Astrocyte (in vitro differentiated cells and primary cell): ENCODE results near the gene PYY. TPM values are rescaled to one million over a fixed set of nuclear protein-coding genes. Genes with fewer than 3 reads are reported as not detected.
A peak's percentile ranks its signal among the peaks of the same experiment; 100 is the strongest.

Experiments
- DNase-seq: peaks from one replicate; pipeline ENCODE4 v3.0.0-alpha.2; 2010; ENCODE audit warnings: low read depth
- FAIRE-seq: peaks from 2 replicates; lab custom pipeline; 2011; peaks lifted over from hg19 to GRCh38; lab: Jason Lieb, UNC
- H2AFZ ChIP-seq: 2 replicates; pipeline ENCODE4 v1.6.0; 2012; ENCODE audit warnings: low read depth, low read length, inconsistent platforms
- H3K27ac ChIP-seq: 2 replicates; pipeline ENCODE4 v1.5.1; 2011; ENCODE audit warnings: low read depth, low read length, inconsistent platforms
- H3K27me3 ChIP-seq: 2 replicates; pipeline ENCODE4 v1.6.0; 2011; ENCODE audit warnings: low read length, inconsistent platforms; ENCODE audit not compliant: insufficient read depth
- H3K36me3 ChIP-seq: 2 replicates; pipeline ENCODE4 v1.5.1; 2011; ENCODE audit warnings: low read length, inconsistent platforms; ENCODE audit not compliant: insufficient read depth
- H3K4me1 ChIP-seq: 2 replicates; pipeline ENCODE4 v1.5.1; 2011; ENCODE audit warnings: low read length, inconsistent platforms; ENCODE audit not compliant: insufficient read depth
- H3K4me2 ChIP-seq: 2 replicates; pipeline ENCODE4 v1.6.0; 2012; ENCODE audit warnings: low read length, inconsistent platforms
- H3K4me3 ChIP-seq: 2 replicates; pipeline ENCODE4 v1.5.1; 2011; ENCODE audit warnings: low read depth, mild to moderate bottlenecking, low read length, inconsistent platforms; ENCODE audit not compliant: insufficient read depth
- H3K79me2 ChIP-seq: 2 replicates; pipeline ENCODE4 v1.6.0; 2012; ENCODE audit warnings: mild to moderate bottlenecking, low read length, inconsistent platforms; ENCODE audit not compliant: insufficient read depth
- H3K9ac ChIP-seq: 2 replicates; pipeline ENCODE4 v1.6.0; 2012; ENCODE audit warnings: mild to moderate bottlenecking, low read length, inconsistent platforms
- H3K9me3 ChIP-seq: 2 replicates; pipeline ENCODE4 v1.5.1; 2012; ENCODE audit warnings: low read depth, mild to moderate bottlenecking, low read length, inconsistent platforms; ENCODE audit not compliant: insufficient read depth
- H4K20me1 ChIP-seq: 2 replicates; pipeline ENCODE4 v1.6.0; 2012; ENCODE audit warnings: low read length, inconsistent platforms; ENCODE audit not compliant: insufficient read depth
- H3K27ac Mint-ChIP-seq: one replicate; pipeline ENCODE4 v1.8.0; 2021; ENCODE audit warnings: mild to moderate bottlenecking, mixed read lengths; ENCODE audit not compliant: unreplicated experiment
- H3K27me3 Mint-ChIP-seq: one replicate; pipeline ENCODE4 v1.8.0; 2021; ENCODE audit warnings: low read depth, mixed read lengths; ENCODE audit not compliant: unreplicated experiment
- H3K36me3 Mint-ChIP-seq: one replicate; pipeline ENCODE4 v1.8.0; 2021; ENCODE audit warnings: low read depth, mixed read lengths; ENCODE audit not compliant: unreplicated experiment
- H3K4me1 Mint-ChIP-seq: one replicate; pipeline ENCODE4 v1.8.0; 2021; ENCODE audit warnings: low read depth, mixed read lengths; ENCODE audit not compliant: unreplicated experiment
- H3K4me3 Mint-ChIP-seq: one replicate; pipeline ENCODE4 v1.8.0; 2021; ENCODE audit warnings: mild to moderate bottlenecking, moderate library complexity, mixed read lengths; ENCODE audit not compliant: unreplicated experiment
- H3K9me3 Mint-ChIP-seq: one replicate; pipeline ENCODE4 v1.8.0; 2021; ENCODE audit warnings: mild to moderate bottlenecking, mixed read lengths; ENCODE audit not compliant: unreplicated experiment
- EZH2 ChIP-seq: IDR thresholded peaks from 2 replicates; pipeline ENCODE4 v1.6.1; 2012; ENCODE audit warnings: mild to moderate bottlenecking, low read length, inconsistent platforms; ENCODE audit not compliant: insufficient read depth
- total RNA-seq: library from RNA; stranded (reverse); gene quantifications from 2 replicates; pipeline ENCODE4 v1.2.1, GENCODE V29; 2021
- TF ChIP-seq, protein P1 (sequence below): IDR thresholded peaks from 2 replicates; pipeline ENCODE4 v1.5.1; 2011; ENCODE audit warnings: low read depth, mild to moderate bottlenecking, inconsistent platforms, low read length, moderate library complexity; ENCODE audit not compliant: insufficient read depth

Gene PYY
- total RNA-seq, 1 donor from 2014 or later, result not detected

DNA sequence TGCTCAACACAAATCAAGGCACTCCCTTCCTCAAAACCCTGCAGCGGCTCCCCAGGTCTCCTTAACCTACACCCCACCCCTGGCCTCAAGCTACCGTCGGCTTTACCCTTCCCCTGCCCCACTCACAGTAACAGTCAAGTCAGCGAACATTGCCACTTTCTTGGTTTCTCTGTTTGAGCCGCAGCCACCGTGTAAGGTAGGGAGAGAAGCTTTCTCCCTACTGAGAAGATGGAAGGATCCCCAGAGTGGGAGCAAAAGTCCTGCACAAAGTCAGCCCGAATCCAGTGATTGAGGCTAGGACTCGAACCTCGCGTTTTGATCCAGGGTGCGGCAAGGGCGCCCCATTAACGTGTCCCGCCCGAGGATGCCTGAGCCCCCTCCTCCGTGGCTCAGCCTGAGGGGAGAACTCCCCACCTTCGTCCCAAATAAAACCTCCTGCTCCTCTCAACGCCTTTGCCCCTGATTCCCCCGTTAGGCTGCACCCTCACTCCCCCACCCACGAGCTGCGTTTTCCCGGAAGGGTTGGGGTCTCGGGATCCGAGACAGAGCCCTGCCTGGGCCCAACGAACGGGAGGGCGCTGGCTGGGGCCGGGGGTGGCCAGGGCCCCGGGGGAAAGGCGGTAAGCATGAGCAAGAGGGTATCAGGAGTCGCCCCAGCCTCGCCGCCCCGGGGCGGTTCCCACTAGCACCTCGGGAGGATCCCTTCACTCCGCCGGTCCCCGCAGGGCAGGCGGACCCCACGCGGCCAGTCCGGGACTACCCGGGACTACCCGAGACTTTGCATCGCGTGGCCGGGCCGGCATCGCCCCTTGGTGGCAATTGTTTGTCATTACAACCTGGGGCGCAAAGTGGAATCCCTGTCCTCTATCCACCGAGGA lies 40.8 kb upstream of the PYY start:
- Histone ChIP-seq H3K4me1 (peaks cover 8% of the 10 kb centered on the region), H3K27ac (no peak overlapping the region), H3K79me2 (no peaks in the 10 kb centered on the region), H3K36me3 (no peaks in the 10 kb centered on the region), H2AFZ (peak overlapping the region; percentile 67), H3K4me2 (peak overlapping the region; percentile 81), H4K20me1 (no peaks in the 10 kb centered on the region), H3K4me3 (peak overlapping the region; percentile 20), H3K9me3 (no peaks in the 10 kb centered on the region), H3K9ac (peak overlapping the region; percentile 52), H3K27me3 (peaks cover 9% of the 10 kb centered on the region)
- no peaks in the 10 kb centered on the region for H3K36me3 Mint-ChIP-seq
- DNase-seq (no peak), FAIRE-seq (no peak)
- no peaks in the 10 kb centered on the region for H3K9me3 Mint-ChIP-seq
- H3K4me1 Mint-ChIP-seq, result peaks cover 4% of the 10 kb centered on the region
- no peak overlapping the region for H3K4me3 Mint-ChIP-seq
- peaks cover 12% of the 10 kb centered on the region for H3K27me3 Mint-ChIP-seq
- H3K27ac Mint-ChIP-seq, result no peak overlapping the region
- peak; percentile 65 for TF ChIP-seq EZH2
- TF ChIP-seq, protein P1, sequence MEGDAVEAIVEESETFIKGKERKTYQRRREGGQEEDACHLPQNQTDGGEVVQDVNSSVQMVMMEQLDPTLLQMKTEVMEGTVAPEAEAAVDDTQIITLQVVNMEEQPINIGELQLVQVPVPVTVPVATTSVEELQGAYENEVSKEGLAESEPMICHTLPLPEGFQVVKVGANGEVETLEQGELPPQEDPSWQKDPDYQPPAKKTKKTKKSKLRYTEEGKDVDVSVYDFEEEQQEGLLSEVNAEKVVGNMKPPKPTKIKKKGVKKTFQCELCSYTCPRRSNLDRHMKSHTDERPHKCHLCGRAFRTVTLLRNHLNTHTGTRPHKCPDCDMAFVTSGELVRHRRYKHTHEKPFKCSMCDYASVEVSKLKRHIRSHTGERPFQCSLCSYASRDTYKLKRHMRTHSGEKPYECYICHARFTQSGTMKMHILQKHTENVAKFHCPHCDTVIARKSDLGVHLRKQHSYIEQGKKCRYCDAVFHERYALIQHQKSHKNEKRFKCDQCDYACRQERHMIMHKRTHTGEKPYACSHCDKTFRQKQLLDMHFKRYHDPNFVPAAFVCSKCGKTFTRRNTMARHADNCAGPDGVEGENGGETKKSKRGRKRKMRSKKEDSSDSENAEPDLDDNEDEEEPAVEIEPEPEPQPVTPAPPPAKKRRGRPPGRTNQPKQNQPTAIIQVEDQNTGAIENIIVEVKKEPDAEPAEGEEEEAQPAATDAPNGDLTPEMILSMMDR, result peak; percentile 66

DNA sequence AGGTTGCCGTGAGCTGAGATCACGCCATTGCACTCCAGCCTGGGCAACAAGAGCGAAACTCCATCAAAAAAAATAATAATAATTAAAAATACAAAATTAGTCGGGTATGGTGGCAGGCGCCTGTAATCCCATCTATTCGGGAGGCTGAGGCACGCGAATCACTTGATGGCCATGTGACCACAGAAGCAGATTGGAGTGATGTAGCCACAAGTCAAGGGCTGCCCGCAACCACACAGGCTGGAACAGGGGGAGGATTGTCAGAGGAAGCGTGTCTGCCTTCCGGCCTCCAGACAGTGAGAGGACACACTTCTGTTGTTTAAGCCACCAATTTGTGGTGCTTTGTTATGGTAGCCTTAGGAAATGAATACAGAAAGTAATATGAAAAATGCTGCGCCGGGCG lies 38.9 kb upstream of the PYY start:
- peaks cover 8% of the 10 kb centered on the region for H3K4me1 ChIP-seq
- no peak overlapping the region for H3K4me3 Mint-ChIP-seq
- no peak overlapping the region for H3K27ac Mint-ChIP-seq
- no peaks in the 10 kb centered on the region for H3K4me1 Mint-ChIP-seq
- H3K9me3 Mint-ChIP-seq, result peaks cover under 1% of the 10 kb centered on the region
- no peaks in the 10 kb centered on the region for H3K79me2 ChIP-seq
- TF ChIP-seq, protein P1, result no peak
- no peak for TF ChIP-seq EZH2
- no peaks in the 10 kb centered on the region for H4K20me1 ChIP-seq
- H3K27me3 Mint-ChIP-seq, result peaks cover 22% of the 10 kb centered on the region
- FAIRE-seq (no peak), DNase-seq (no peak)
- H3K27ac ChIP-seq, result no peak overlapping the region
- H3K4me3 ChIP-seq, result no peak overlapping the region
- H2AFZ ChIP-seq, result no peak overlapping the region
- no peak overlapping the region for H3K4me2 ChIP-seq
- no peaks in the 10 kb centered on the region for H3K36me3 Mint-ChIP-seq
- H3K36me3 ChIP-seq, result no peaks in the 10 kb centered on the region
- no peaks in the 10 kb centered on the region for H3K9me3 ChIP-seq
- H3K27me3 ChIP-seq, result peaks cover 15% of the 10 kb centered on the region
- no peak overlapping the region for H3K9ac ChIP-seq

DNA sequence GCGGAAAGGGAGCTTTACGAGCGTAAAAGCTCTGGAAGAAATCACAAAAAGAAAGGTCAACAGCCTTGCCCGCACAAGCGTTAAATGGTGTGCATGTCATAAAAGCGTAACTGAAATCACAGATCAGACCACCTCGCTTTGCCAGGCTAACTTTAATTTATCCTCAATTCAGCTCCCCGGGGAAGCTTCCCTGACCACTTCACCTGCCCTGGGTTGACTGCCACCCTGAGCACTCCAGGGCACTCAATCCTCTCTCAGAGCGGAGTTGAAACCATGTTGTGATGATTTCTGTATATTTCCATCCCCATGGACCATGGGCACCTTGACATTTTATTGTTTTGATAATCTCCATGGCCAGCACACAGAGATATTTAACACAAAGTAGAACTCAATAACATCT lies 34.6 kb upstream of the PYY start:
- FAIRE-seq, result no peak

More for the DNA sequence above, 34.6 kb upstream of the PYY start:
- no peaks in the 10 kb centered on the region for H4K20me1 ChIP-seq
- H3K4me1 ChIP-seq, result no peaks in the 10 kb centered on the region
- H3K9ac ChIP-seq, result no peak overlapping the region
- H2AFZ ChIP-seq, result no peak overlapping the region
- Mint-ChIP-seq H3K4me3 (no peak overlapping the region), H3K27me3 (peaks cover 41% of the 10 kb centered on the region), H3K36me3 (no peaks in the 10 kb centered on the region), H3K4me1 (no peaks in the 10 kb centered on the region), H3K9me3 (peaks cover 4% of the 10 kb centered on the region), H3K27ac (no peak overlapping the region)
- peaks cover 29% of the 10 kb centered on the region for H3K27me3 ChIP-seq
- no peaks in the 10 kb centered on the region for H3K79me2 ChIP-seq
- no peak overlapping the region for H3K4me2 ChIP-seq
- no peaks in the 10 kb centered on the region for H3K9me3 ChIP-seq
- H3K27ac ChIP-seq, result no peak overlapping the region
- TF ChIP-seq, protein P1, result no peak
- no peak for TF ChIP-seq EZH2
- no peaks in the 10 kb centered on the region for H3K36me3 ChIP-seq
- H3K4me3 ChIP-seq, result no peak overlapping the region
- DNase-seq, result no peak
